WTC11 (cell line): ENCODE measurements around the gene CDH22. TPM values are rescaled to one million over a fixed set of nuclear protein-coding genes. Genes with fewer than 3 reads are reported as not detected.

Experiments used
- ATAC-seq: fragments of 200-7000 bp; cut with Tn5 transposase; 2 replicates; pipeline ENCODE4 v1.10.0; 2021; ENCODE audit warnings: mild to moderate bottlenecking, moderate library complexity
- CTCF ChIA-PET: fragments of 300-600 bp; sonication (Branson Sonifier 250); formaldehyde crosslinking; loops from one replicate; lab custom pipeline; 2021; ENCODE audit warnings: antibody characterized with exemption; lab: Charles Lee
- POLR2A ChIA-PET: fragments of 350-600 bp; sonication (Branson Sonifier 250); formaldehyde crosslinking; loops from one replicate; lab custom pipeline; 2021; ENCODE audit warnings: antibody characterized with exemption; lab: Charles Lee
- DNase-seq: peaks from one replicate; pipeline ENCODE4 v3.0.0; 2021; ENCODE audit warnings: low spot score
- H3K27ac Mint-ChIP-seq: 2 replicates; pipeline ENCODE4 v1.8.0; 2021; ENCODE audit warnings: mixed read lengths
- H3K27me3 Mint-ChIP-seq: 2 replicates; pipeline ENCODE4 v1.8.0; 2021; ENCODE audit warnings: low read depth, mild to moderate bottlenecking, moderate library complexity, mixed read lengths
- H3K36me3 Mint-ChIP-seq: 2 replicates; pipeline ENCODE4 v1.8.0; 2021; ENCODE audit warnings: mixed read lengths
- H3K4me1 Mint-ChIP-seq: 2 replicates; pipeline ENCODE4 v1.8.0; 2022; ENCODE audit warnings: mixed read lengths
- H3K4me3 Mint-ChIP-seq: 2 replicates; pipeline ENCODE4 v1.8.0; 2021; ENCODE audit warnings: mild to moderate bottlenecking, moderate library complexity, mixed read lengths
- H3K9me3 Mint-ChIP-seq: 2 replicates; pipeline ENCODE4 v1.8.0; 2021; ENCODE audit warnings: mixed read lengths
- ELF4 ChIP-seq: sonication (generic); formaldehyde crosslinking; IDR thresholded peaks from 2 replicates; pipeline ENCODE4 v1.8.1; 2022; ENCODE audit warnings: low read depth, mild to moderate bottlenecking, moderate library complexity, missing genetic modification reagents
- JAZF1 ChIP-seq: fragments of 250-450 bp; sonication (Bioruptor Pico); IDR thresholded peaks from 2 replicates; pipeline ENCODE4 v1.9.0; 2021; ENCODE audit warnings: moderate library complexity, mild to moderate bottlenecking, inconsistent platforms
- JUN ChIP-seq: sonication (generic); formaldehyde crosslinking; IDR thresholded peaks from 2 replicates; pipeline ENCODE4 v1.8.0; 2023; ENCODE audit warnings: mild to moderate bottlenecking, missing genetic modification reagents
- MYBL2 ChIP-seq: sonication (generic); formaldehyde crosslinking; IDR thresholded peaks from 2 replicates; pipeline ENCODE4 v1.8.1; 2023; ENCODE audit warnings: mild to moderate bottlenecking, moderate library complexity, missing genetic modification reagents
- NFE2L1 ChIP-seq: sonication (generic); formaldehyde crosslinking; IDR thresholded peaks from 2 replicates; pipeline ENCODE4 v1.8.1; 2023; ENCODE audit warnings: missing genetic modification reagents
- NR2C2 ChIP-seq: sonication (generic); formaldehyde crosslinking; IDR thresholded peaks from 2 replicates; pipeline ENCODE4 v1.8.0; 2022; ENCODE audit warnings: mild to moderate bottlenecking, missing genetic modification reagents
- PRRX2 ChIP-seq: fragments of 250-450 bp; sonication (Bioruptor Pico); IDR thresholded peaks from 2 replicates; pipeline ENCODE4 v1.8.0; 2021; ENCODE audit warnings: mild to moderate bottlenecking
- RELA ChIP-seq: sonication (generic); formaldehyde crosslinking; IDR thresholded peaks from 2 replicates; pipeline ENCODE4 v1.8.1; 2022; ENCODE audit warnings: missing genetic modification reagents, mild to moderate bottlenecking, borderline replicate concordance
- SOX15 ChIP-seq: fragments of 250-450 bp; sonication (Bioruptor Pico); IDR thresholded peaks from 2 replicates; pipeline ENCODE4 v1.9.0; 2021; ENCODE audit warnings: mild to moderate bottlenecking
- SP1 ChIP-seq: sonication (generic); formaldehyde crosslinking; conservative IDR thresholded peaks from 2 replicates; pipeline ENCODE4 v1.8.1; 2022; ENCODE audit warnings: missing genetic modification reagents
- ZNF232 ChIP-seq: sonication (generic); formaldehyde crosslinking; IDR thresholded peaks from 2 replicates; pipeline ENCODE4 v1.8.0; 2022; ENCODE audit warnings: mild to moderate bottlenecking, missing genetic modification reagents
- ZNF317 ChIP-seq: sonication (generic); formaldehyde crosslinking; IDR thresholded peaks from 2 replicates; pipeline ENCODE4 v1.8.1; 2023; ENCODE audit warnings: low read depth, mild to moderate bottlenecking, moderate library complexity, missing genetic modification reagents, borderline replicate concordance
- ZNF423 ChIP-seq: fragments of 250-450 bp; sonication (Bioruptor Pico); IDR thresholded peaks from 2 replicates; pipeline ENCODE4 v2.1.2; 2022; ENCODE audit warnings: mild to moderate bottlenecking, moderate library complexity
- total RNA-seq: library from RNA; stranded (reverse); gene quantifications from 3 replicates; pipeline ENCODE4 v1.2.3, GENCODE V29; 2021
- TF ChIP-seq, protein P1 (sequence below): sonication (generic); formaldehyde crosslinking; IDR thresholded peaks from 2 replicates; pipeline ENCODE4 v1.8.1; 2022; ENCODE audit warnings: mild to moderate bottlenecking, moderate library complexity, missing genetic modification reagents
- TF ChIP-seq, protein P2 (sequence below): sonication (generic); formaldehyde crosslinking; IDR thresholded peaks from 2 replicates; pipeline ENCODE4 v1.8.0; 2022; ENCODE audit warnings: mild to moderate bottlenecking, missing genetic modification reagents
- TF ChIP-seq, protein P3 (sequence below): fragments of 200-600 bp; IDR thresholded peaks from 2 replicates; pipeline ENCODE4 v1.8.0; 2022; ENCODE audit warnings: antibody characterized with exemption
- TF ChIP-seq, protein P4 (sequence below): fragments of 250-450 bp; sonication (Bioruptor Pico); IDR thresholded peaks from 2 replicates; pipeline ENCODE4 v1.9.0; 2021; ENCODE audit warnings: moderate library complexity, mild to moderate bottlenecking, inconsistent platforms, borderline replicate concordance
- TF ChIP-seq, protein P5 (sequence below): sonication (generic); formaldehyde crosslinking; IDR thresholded peaks from 2 replicates; pipeline ENCODE4 v1.8.1; 2023; ENCODE audit warnings: mild to moderate bottlenecking, missing genetic modification reagents, borderline replicate concordance
- TF ChIP-seq, protein P6 (sequence below): sonication (generic); formaldehyde crosslinking; IDR thresholded peaks from 2 replicates; pipeline ENCODE4 v1.8.1; 2022; ENCODE audit warnings: low read depth, missing genetic modification reagents, borderline replicate concordance

The CDH22 gene
- total RNA-seq, 1 experiment from 2014 or later = 0.13 TPM

DNA sequence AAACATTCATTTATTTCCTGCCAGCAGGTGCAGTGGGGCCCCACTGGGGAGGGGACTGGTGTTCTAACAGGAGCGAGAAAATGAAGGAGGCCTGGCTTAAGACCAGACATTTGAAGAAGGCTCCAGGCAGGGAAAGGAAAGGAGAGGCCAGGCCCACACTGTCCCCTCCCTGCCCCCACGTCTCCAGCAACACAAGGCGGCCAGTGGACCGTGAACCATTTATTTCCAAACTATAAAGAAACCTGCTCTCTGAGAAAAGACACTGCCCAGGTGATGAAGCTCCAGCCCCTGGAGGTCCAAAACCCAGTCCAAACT, 41.4 kb upstream of the CDH22 start (continued):
- TF ChIP-seq ZNF232 (CRISPR knock-in tag) (no peak), MYBL2 (CRISPR knock-in tag) (no peak), ELF4 (CRISPR knock-in tag) (no peak), ZNF317 (CRISPR knock-in tag) (no peak)
- TF ChIP-seq, protein P1, sequence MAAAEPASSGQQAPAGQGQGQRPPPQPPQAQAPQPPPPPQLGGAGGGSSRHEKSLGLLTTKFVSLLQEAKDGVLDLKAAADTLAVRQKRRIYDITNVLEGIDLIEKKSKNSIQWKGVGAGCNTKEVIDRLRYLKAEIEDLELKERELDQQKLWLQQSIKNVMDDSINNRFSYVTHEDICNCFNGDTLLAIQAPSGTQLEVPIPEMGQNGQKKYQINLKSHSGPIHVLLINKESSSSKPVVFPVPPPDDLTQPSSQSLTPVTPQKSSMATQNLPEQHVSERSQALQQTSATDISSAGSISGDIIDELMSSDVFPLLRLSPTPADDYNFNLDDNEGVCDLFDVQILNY = no peak

DNA sequence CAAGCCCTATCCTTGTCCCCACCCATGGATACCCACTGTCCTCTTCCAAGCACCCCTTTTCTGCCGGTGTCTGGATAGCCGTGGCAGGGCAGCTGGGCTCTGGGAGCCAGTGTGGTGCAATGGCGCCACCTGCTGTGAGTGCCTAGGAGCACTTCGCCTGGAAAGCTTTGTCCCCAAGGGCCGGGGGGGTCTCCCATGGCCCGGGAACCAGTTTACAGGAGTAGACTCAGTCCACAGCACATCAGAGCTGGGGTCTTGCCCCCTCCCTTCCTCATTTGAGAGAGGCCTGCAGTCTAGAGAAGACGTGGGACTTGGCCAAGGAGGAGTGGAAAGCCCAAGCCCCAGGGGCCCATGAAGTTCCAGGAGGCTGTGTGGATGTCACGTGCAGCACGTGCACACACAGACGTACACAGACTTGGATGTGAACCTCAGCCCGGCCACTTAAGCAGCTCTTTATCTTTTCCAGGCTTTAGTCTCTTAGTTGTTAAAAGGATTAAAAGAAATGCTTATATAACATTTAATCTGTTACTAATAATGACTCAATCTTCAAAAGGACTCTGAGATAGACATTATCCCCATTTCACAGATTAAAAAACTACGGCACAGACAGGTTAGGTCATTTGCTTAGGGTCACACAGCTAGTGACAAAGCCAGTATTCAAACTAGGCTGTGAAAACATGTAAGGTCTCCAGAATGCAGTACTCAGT, 40.9 kb upstream of the CDH22 start:
- Mint-ChIP-seq H3K27me3 (peaks cover 7% of the 10 kb centered on the region), H3K36me3 (peaks cover 8% of the 10 kb centered on the region), H3K9me3 (no peaks in the 10 kb centered on the region), H3K4me1 (peaks cover 36% of the 10 kb centered on the region), H3K4me3 (peak overlapping the region; percentile 38; the same call in 1 of the 2 replicates), H3K27ac (peak overlapping the region; percentile 41)
- DNase-seq (peak; percentile 81), ATAC-seq (peak; percentile 38)
- TF ChIP-seq ZNF423 (CRISPR knock-in tag) (no peak), SOX15 (CRISPR knock-in tag) (no peak), JUN (CRISPR knock-in tag) (no peak), JAZF1 (CRISPR knock-in tag) (no peak)
- TF ChIP-seq, protein P2, sequence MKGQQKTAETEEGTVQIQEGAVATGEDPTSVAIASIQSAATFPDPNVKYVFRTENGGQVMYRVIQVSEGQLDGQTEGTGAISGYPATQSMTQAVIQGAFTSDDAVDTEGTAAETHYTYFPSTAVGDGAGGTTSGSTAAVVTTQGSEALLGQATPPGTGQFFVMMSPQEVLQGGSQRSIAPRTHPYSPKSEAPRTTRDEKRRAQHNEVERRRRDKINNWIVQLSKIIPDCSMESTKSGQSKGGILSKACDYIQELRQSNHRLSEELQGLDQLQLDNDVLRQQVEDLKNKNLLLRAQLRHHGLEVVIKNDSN (CRISPR knock-in tag) = no peak
- TF ChIP-seq, protein P3, sequence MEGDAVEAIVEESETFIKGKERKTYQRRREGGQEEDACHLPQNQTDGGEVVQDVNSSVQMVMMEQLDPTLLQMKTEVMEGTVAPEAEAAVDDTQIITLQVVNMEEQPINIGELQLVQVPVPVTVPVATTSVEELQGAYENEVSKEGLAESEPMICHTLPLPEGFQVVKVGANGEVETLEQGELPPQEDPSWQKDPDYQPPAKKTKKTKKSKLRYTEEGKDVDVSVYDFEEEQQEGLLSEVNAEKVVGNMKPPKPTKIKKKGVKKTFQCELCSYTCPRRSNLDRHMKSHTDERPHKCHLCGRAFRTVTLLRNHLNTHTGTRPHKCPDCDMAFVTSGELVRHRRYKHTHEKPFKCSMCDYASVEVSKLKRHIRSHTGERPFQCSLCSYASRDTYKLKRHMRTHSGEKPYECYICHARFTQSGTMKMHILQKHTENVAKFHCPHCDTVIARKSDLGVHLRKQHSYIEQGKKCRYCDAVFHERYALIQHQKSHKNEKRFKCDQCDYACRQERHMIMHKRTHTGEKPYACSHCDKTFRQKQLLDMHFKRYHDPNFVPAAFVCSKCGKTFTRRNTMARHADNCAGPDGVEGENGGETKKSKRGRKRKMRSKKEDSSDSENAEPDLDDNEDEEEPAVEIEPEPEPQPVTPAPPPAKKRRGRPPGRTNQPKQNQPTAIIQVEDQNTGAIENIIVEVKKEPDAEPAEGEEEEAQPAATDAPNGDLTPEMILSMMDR = peak; percentile 54
- ChIA-PET CTCF (interaction anchor here (0.6 to 5.2 kb wide), 58 partner anchors 9 to 1017 kb away, joined by 3 to 118 read pairs (median 6); partner anchors contain the start of genes ELMO2 and SLC12A5), POLR2A (interaction anchor here (0.5 to 1.8 kb wide), 5 partner anchors 15 to 270 kb away, joined by 3 to 6 read pairs (median 3); partner anchors contain the start of gene ELMO2)

DNA sequence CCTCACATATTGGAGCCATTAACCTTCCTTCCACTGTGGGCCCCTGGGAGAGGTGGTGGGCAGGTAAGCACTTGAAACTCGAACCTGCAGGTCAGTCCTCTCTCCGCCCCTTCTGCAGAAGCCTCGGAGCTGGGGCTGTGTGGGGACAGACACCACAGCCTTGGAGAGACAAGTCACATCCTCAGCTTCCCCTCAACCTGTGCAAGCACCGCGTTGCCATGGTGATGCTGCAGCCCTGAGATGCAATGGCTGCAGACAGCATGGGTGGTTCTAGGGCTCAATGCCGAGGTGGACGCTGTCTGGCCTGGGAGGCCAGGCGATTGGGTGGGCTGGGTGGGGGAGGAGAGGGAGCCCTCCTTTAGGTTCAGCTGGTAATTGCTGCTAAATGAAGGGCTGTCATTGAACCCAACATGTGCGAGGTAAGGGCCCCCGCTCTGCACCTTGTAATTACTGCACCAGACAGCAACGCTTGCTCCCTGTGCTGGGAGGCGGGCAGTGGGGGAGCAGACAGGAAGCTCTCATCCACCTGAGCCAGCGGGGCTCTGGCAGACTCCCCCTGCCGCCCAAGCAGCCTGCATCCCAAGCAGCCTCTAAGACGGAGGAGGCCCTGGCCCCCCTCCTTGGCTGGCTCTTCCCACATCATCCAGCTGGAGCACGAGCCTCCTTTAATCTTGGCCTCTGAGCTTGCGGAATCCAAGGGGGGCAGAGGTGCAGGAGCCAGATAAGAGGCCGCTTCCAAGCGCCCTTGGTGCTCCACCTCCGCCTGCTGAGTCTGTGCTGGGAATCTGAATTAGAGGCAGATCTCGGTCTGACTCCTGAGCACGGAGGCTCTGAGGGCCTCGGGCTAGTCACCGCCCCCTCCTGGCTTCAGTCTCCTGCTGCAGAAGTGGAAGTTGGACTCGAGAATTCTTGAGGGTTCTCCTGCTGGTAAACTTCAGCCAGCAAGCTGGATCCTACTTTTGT, 39.8 kb upstream of the CDH22 start:
- H3K9me3 Mint-ChIP-seq = no peaks in the 10 kb centered on the region
- H3K36me3 Mint-ChIP-seq = peaks cover 5% of the 10 kb centered on the region
- peak; percentile 56 for ATAC-seq
- ChIA-PET POLR2A (interaction anchor here (0.6 to 1.8 kb wide), 4 partner anchors 16 to 218 kb away, joined by 3 to 6 read pairs (median 3); partner anchors contain the start of gene ELMO2), CTCF (interaction anchor here (0.6 to 5.2 kb wide), 56 partner anchors 10 to 378 kb away, joined by 3 to 118 read pairs (median 6); partner anchors contain the start of genes ELMO2 and SLC12A5)
- peaks cover 8% of the 10 kb centered on the region for H3K27me3 Mint-ChIP-seq
- H3K27ac Mint-ChIP-seq = no peak overlapping the region
- H3K4me3 Mint-ChIP-seq = peak overlapping the region; percentile 51; the same call in 1 of the 2 replicates
- peak; percentile 65 for DNase-seq
- peaks cover 39% of the 10 kb centered on the region for H3K4me1 Mint-ChIP-seq
- TF ChIP-seq, protein P2 (CRISPR knock-in tag) = no peak
- TF ChIP-seq PRRX2 (CRISPR knock-in tag) (no peak), SP1 (CRISPR knock-in tag) (0 out of 2 replicates have a peak, but pooled peaks have one; percentile 28), NR2C2 (CRISPR knock-in tag) (no peak), SOX15 (CRISPR knock-in tag) (no peak), RELA (CRISPR knock-in tag) (no peak), NFE2L1 (CRISPR knock-in tag) (no peak), MYBL2 (CRISPR knock-in tag) (no peak)
- TF ChIP-seq, protein P4, sequence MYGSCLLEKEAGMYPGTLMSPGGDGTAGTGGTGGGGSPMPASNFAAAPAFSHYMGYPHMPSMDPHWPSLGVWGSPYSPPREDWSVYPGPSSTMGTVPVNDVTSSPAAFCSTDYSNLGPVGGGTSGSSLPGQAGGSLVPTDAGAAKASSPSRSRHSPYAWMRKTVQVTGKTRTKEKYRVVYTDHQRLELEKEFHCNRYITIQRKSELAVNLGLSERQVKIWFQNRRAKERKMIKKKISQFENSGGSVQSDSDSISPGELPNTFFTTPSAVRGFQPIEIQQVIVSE (CRISPR knock-in tag) = no peak
- TF ChIP-seq, protein P5, sequence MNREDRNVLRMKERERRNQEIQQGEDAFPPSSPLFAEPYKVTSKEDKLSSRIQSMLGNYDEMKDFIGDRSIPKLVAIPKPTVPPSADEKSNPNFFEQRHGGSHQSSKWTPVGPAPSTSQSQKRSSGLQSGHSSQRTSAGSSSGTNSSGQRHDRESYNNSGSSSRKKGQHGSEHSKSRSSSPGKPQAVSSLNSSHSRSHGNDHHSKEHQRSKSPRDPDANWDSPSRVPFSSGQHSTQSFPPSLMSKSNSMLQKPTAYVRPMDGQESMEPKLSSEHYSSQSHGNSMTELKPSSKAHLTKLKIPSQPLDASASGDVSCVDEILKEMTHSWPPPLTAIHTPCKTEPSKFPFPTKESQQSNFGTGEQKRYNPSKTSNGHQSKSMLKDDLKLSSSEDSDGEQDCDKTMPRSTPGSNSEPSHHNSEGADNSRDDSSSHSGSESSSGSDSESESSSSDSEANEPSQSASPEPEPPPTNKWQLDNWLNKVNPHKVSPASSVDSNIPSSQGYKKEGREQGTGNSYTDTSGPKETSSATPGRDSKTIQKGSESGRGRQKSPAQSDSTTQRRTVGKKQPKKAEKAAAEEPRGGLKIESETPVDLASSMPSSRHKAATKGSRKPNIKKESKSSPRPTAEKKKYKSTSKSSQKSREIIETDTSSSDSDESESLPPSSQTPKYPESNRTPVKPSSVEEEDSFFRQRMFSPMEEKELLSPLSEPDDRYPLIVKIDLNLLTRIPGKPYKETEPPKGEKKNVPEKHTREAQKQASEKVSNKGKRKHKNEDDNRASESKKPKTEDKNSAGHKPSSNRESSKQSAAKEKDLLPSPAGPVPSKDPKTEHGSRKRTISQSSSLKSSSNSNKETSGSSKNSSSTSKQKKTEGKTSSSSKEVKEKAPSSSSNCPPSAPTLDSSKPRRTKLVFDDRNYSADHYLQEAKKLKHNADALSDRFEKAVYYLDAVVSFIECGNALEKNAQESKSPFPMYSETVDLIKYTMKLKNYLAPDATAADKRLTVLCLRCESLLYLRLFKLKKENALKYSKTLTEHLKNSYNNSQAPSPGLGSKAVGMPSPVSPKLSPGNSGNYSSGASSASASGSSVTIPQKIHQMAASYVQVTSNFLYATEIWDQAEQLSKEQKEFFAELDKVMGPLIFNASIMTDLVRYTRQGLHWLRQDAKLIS (CRISPR knock-in tag) = no peak
- TF ChIP-seq, protein P6, sequence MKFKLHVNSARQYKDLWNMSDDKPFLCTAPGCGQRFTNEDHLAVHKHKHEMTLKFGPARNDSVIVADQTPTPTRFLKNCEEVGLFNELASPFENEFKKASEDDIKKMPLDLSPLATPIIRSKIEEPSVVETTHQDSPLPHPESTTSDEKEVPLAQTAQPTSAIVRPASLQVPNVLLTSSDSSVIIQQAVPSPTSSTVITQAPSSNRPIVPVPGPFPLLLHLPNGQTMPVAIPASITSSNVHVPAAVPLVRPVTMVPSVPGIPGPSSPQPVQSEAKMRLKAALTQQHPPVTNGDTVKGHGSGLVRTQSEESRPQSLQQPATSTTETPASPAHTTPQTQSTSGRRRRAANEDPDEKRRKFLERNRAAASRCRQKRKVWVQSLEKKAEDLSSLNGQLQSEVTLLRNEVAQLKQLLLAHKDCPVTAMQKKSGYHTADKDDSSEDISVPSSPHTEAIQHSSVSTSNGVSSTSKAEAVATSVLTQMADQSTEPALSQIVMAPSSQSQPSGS (CRISPR knock-in tag) = no peak
